ENCODE measurements around the gene COLGALT1.

COLGALT1 gene

DNA sequence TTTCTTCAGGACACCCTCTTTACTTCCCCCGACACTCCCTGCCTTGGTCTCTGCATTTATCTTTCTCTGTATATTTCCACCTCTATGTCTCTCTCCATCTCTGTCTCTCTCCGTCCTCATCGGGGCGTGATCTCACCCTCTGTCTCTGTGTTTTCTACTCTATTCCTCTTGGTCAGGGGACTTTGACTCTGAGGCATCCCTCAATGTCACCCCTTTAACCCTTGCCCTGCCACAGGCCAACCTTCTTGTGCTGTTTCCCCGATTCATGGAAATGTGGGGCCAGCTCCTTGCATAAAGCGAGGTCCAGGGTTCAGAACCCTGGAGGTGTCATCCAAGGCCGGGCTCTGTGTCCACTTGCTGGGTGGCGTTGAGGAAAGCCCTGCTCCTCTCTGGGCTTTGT lies 46.8 kb downstream of the COLGALT1 start:
- no peak for DNase-seq

DNA sequence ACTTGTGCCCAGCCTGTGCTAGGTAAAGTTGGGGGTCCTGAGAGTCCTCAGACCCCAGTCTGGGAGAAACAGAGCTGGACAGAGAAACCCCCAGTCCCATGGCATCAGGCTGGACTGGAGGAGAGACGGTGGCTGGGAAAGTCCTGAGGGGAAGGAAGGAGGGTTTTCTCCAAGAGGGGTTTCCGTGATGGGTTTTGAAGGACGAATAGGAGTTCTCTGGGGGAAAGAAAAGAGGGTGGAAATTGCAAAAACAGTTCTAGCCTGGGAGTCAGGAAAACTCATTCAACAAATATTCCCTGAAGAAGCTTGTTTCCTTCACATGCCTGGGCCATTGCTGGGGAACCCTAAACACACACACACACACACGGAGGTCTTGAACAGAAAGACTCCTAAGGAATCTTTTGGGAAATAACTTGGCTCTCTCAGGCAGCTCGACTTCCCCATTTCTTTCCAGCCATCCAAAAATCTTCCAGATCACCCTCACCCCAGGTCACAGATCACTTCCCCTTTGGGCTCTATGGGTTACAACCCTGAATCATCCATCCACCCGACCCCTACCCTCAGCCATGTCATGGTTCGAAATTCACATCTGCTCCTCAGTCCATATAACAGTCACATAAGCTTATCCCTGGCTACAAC lies 47.5 kb downstream of the COLGALT1 start:
- no peak for DNase-seq

GRCh38 chr19:17604372-17605025 lies 49.0 kb downstream of the COLGALT1 start:
- no peak for DNase-seq

GRCh38 chr19:17605117-17605516 lies 49.7 kb downstream of the COLGALT1 start:
- DNase-seq: no peak

- peak; percentile 85 for DNase-seq
These were observed 50.5 kb downstream of the COLGALT1 start for GRCh38 chr19:17605761-17606589.

DNA sequence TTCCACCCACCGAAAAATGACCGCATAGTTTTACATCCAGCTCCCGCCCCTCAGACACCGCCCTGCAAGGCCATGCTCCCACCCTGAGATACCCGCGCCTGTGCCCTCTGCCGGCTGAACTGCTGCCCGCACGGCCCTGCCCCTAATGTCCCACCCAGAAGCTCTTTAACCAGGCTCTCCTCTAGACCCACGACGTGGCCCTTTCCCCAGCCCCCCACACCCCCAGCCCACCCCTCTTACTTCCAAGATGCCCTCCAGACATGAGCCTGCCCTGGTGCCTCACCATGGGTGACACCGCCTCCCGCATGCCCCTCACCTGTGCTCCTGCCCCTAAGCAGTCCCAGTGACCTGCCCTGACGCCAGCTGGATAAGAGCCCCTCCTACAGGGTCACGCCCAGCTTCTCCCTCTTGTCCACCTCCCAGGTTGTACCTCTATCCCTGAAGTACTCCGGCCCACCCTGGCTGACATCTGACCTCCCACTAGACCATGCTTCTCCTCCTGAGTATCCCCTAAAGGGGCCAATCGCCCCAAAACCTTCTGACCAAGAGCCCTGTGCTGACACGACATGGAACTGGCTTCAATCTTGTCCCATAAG lies 51.2 kb downstream of the COLGALT1 start:
- DNase-seq: no peak

- no peak for DNase-seq
These were observed 52.5 kb downstream of the COLGALT1 start for GRCh38 chr19:17607936-17608335.

GRCh38 chr19:17610384-17610783 lies 54.9 kb downstream of the COLGALT1 start:
- DNase-seq: peak; percentile 42

DNA sequence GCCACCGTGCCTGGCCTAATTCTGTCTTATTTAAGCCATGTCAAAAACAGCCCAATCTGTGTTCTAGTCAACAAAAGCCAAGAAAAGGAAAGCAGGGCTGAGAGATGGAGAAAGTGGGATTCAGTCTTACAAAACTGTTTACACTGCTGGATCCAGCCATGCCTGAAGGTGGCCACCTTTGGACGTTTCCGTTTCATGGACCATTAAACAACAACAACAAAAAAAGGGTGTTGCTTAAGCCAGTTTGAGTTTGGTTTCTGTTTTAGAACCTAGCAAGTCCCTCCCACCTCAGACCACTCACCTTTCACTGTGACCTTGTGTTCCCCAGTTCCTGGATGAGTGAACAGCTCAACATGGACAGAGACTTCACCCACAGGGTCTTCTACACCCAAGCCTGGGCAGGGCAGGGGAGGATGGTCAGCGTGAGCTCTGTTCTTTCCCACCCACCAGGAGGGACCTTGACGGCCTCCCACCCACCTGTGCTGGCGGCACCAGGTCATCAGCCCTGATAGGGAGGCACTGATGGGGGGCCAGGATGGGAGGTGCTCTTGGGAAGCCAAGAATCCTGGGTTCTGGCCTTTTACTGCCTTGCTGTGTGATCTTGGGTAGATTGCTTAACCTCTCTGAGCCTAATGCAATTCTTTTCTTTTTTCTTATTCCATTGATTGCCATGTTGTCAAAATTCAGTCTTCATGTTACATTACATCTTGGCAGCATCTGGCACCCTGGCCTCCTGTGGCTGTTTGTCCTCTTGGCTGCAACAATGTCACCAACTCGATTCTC lies 56.2 kb downstream of the COLGALT1 start:
- no peak for DNase-seq

DNA sequence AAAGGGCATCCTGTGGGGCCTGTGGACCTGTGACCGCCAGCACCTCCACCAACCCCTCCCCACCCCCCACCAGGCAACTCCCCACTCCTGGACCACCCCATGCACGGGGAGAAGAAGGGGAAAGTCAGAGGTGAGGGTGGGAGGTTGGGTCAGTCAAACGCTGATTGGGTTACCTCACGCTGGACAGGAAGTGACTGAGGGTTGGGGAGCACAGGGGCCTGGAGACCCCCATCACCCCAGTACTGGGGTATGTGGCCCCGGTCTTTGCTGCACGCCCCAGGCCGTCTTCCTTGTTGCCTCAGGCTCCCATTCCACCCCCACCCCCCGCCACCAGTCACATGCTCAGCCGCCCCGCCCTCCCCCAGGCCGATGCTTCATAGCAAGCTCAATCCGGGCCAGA lies 59.0 kb downstream of the COLGALT1 start:
- no peak for DNase-seq

- DNase-seq: no peak
These were observed 60.6 kb downstream of the COLGALT1 start for GRCh38 chr19:17615889-17616685.

DNA sequence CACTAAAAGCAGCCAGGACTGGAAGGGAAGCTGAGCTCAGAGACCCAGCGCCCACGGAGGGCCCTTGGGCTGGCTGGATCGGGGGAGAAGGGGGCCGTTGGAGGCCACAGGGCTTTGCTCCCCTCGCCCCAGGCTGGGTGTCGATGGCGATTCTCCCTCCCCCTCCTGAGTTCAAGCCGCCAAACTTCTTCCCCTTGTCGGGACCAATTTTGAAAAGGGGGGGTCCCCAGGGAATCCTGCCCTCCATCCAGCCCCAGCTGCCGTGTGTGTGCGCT lies 61.2 kb downstream of the COLGALT1 start:
- no peak for DNase-seq

GRCh38 chr19:17616961-17617806 lies 61.7 kb downstream of the COLGALT1 start:
- DNase-seq: no peak

DNA sequence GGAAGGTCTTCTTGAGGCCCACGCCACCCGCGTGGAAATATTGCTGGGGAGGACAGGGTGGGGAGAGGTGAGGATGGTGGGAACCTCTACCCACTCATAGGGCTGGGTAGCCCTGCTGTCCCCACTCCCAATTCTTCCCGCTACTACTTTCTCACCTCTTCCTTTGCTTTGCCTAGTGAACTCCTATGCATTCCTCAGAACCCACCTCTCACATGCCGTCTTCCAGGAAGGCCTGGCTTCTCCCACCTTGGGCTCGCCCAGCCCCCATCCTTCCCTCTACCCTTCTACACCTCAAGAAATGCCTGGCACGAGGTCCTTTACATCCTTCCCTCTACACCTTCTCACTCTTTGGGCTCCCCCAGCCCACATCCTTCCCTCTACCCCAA lies 62.4 kb downstream of the COLGALT1 start:
- DNase-seq: no peak

- no peak for DNase-seq
These were observed 62.9 kb downstream of the COLGALT1 start for GRCh38 chr19:17618281-17618903.

- DNase-seq: no peak
These were observed 63.5 kb downstream of the COLGALT1 start for GRCh38 chr19:17618936-17619335.

- DNase-seq: no peak
These were observed 65.2 kb downstream of the COLGALT1 start for GRCh38 chr19:17620696-17621095.

DNA sequence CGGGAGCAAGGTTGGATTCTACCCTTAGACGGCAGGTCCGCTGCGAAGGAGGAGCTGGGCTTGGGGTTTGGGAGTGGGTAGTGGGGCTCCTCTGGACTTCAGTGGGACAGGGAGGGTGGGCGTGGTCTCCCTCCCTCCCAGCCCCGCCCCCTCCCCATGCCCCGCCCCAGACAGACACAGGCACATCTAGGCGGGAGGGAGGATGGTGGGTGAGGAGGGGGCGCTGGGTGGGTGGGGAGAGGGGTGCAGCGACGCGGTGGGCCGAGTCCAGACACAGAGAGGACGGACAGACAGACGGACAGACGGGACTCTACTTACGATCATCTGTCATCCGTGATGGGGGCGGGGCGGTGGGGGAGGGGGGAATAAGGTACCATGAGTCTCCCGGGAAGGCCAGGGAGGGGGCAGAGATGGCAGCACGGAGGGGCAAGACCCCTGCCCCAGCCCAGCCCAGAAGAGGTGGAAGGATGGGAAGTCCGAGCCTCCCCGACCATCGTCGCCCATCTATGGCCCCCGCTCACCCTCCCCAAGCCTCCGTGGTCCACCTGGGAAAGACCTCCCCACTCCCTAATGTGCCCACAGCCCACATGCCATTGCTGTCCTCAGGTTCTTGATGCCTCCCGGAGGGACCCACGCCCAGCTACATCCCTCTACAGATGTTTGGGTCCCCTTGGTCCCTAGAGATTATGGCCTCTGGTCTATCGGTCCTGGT lies 67.9 kb downstream of the COLGALT1 start:
- DNase-seq: no peak

GRCh38 chr19:17624314-17624991 lies 69.0 kb downstream of the COLGALT1 start:
- DNase-seq: no peak
